GM12874 (cell line): ENCODE data around the gene COMMD7.
A peak's percentile ranks its signal among the peaks of the same experiment; 100 is the strongest.

Source experiments
- CTCF ChIP-seq: IDR thresholded peaks from 2 replicates; pipeline ENCODE4 v1.5.1; 2011; ENCODE audit warnings: low read depth, mild to moderate bottlenecking, control low read depth, low read length, moderate library complexity; ENCODE audit not compliant: insufficient read depth

The COMMD7 gene

GRCh38 chr20:32681175-32682084 is 61.8 kb downstream of the COMMD7 start:
- no peak for TF ChIP-seq CTCF

DNA sequence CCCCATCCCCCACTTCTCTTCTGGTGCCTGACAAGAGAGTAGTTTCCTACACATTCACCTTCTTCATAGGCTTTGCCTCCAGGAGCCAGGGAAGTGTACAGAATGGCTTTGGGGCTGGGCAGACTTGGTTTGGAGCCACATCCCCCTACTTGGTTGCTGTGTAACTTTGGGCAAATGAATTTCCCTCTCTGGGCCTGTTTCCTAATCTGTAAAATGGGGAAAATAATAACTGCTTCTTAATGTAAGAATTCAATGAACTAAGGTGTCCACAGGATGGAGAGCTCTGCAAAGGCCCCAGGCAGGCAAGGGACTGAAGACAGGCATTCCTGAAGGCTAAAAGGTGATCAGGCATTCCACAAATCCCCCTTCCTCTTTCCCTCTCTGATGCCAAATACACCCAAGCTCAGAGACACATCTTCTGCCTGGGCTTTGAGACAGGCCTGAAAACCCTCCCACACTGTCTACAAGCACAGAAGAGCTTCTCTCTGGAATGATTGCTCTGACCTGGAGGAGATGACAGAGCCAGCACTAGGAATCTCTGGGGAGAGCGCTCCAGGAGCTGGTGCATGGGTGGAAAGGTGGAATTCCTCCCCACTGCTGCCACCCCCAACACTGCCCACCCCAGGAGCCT is 62.6 kb downstream of the COMMD7 start:
- TF ChIP-seq CTCF = no peak

- TF ChIP-seq CTCF = no peak
Measured at GRCh38 chr20:32678948-32679347, 64.3 kb downstream of the COMMD7 start.

DNA sequence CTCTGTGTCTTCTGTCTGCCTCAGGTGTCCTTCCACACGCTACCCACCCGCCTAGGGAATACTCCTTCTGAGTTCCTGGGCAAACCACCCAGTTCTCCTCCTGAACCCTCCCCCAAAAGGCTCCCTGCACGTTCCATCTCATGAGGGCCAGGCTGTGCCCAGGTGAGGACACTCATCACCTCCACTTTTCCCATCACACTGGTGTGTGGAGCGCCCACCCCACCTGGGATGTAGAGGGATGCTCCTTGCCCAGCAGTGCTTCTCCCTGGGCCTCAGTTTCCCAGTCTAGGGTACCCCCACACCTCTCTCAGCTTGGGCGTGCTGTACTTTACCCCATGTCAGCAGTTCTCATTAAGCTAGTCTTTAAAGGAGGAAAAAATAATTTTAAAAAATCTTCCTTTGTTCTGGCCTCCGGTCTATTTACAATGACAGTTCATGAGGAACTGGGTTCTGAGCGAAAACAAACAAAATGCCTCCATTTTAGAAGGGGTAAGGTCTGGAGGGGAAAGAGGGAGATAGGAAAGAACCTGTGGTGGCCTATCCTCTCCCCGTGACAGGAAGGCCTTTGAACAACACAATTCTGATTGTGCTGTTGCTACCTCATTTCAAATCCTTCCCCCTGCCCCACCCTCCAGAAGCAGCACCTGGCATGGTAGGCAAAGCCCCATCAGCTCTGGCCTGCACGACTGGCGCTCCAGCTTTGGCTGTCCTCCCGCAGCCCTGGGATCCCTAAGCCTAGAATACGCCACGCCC is 67.9 kb downstream of the COMMD7 start:
- TF ChIP-seq CTCF = no peak

- peak; percentile 77 for TF ChIP-seq CTCF
Measured at GRCh38 chr20:32674362-32674789, 68.9 kb downstream of the COMMD7 start.

DNA sequence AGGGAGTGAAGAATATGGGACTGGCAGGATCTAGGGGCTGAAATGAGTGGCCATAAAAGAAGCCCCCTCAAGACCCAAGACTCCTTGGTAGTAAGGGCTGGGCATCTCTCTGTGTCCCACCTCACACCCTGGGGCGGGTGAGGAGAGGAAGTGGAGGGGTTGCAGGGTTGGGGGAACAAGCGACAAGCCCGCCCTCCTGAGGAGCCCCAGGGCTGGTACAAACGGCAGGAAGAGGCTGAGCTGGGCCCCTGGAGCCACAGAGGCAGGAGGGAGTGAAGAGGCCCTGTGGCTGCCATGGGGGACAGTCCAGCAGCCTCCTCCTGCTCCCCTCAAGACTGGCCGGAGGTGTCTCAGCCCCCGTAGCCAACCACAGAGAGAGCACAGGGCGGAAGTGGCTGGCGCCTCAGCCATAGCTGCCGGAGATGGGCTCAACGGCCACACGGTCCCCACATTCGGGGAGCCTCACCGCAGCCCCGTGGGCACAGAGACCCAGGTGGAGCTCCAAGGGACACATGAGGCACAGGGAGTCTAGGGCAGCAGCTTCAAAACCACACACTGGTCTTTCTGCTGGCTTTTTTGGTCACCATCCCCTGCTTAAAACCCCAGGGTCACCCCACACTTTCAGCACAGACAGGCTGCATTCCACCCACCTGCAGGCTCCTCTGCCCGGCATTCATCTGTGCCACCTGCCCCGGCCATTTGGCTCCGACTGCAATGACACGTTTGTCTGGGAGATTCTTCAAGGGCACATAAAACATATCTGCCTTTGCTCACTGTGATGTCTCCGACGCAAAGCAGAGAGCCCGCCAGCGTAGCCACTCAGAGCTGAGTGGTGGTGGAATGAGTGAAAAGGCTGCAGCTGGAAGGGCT is 70.0 kb downstream of the COMMD7 start:
- no peak for TF ChIP-seq CTCF
